HCT116 (cell line): ENCODE data around the gene CIAO2B. TPM values are rescaled to one million over a fixed set of nuclear protein-coding genes. Genes with fewer than 3 reads are reported as not detected.

Source experiments
- ATAC-seq: fragments of 200-7000 bp; cut with Tn5 transposase; 2 replicates; pipeline ENCODE4 v1.9.1; 2020; ENCODE audit warnings: mild to moderate bottlenecking, moderate library complexity
- BruUV-seq: library from RNA; stranded (reverse); fragments of 400-500 nt; replicated peaks from 2 replicates; lab custom pipeline; 2021; lab: Mats Ljungman, UMichigan
- CTCF ChIA-PET: fragments of 300-600 bp; sonication (Branson Sonifier 250); formaldehyde crosslinking; loops from one replicate; lab custom pipeline; 2021; ENCODE audit warnings: antibody characterized with exemption; lab: Charles Lee
- POLR2A ChIA-PET: fragments of 300-600, 350-600 bp; sonication (Branson Sonifier 250); formaldehyde crosslinking; loops from one replicate; lab custom pipeline; 2021; ENCODE audit warnings: antibody characterized with exemption; lab: Charles Lee
- RAD21 ChIA-PET, 2 experiments: fragments of 300-600 bp; sonication (Branson Sonifier 250); formaldehyde crosslinking; loops; one replicate each; lab custom pipeline; 2023; ENCODE audit warnings: low total read pairs in 2 of 2; ENCODE audit not compliant: uncharacterized antibody in 2 of 2, unreplicated experiment in 2 of 2, low non-redundant PET in 1 of 2; lab: Charles Lee
- DNase-seq: peaks from one replicate; pipeline ENCODE4 v3.0.0-alpha.2; 2010; ENCODE audit warnings: low read depth, low spot score
- H2AFZ ChIP-seq: fragments of 200-600 bp; shearing (Covaris generic), sonication (generic); 2 replicates; pipeline ENCODE4 v1.6.1; 2017; ENCODE audit warnings: low read depth, mixed run types, mixed read lengths, antibody characterized with exemption, low read length; ENCODE audit not compliant: poor library complexity, severe bottlenecking
- H3K27ac ChIP-seq: 2 replicates; pipeline ENCODE4 v1.5.1; 2012; ENCODE audit warnings: low read depth, low read length
- H3K27me3 ChIP-seq: fragments of 200-600 bp; sonication (generic); 2 replicates; pipeline ENCODE4 v1.6.1; 2016; ENCODE audit warnings: mixed run types, low read length, mixed read lengths; ENCODE audit not compliant: insufficient read depth
- H3K36me3 ChIP-seq, 2 experiments: fragments of 200-500 bp in 1 of 2; fragments of 200-600 bp in 1 of 2; sonication (Bioruptor generic) in 1 of 2; sonication (generic) in 1 of 2; 2 replicates each; pipeline versions ENCODE4 v1.5.1 to v1.6.1; 2014 to 2016; ENCODE audit warnings: low read length in 2 of 2, inconsistent platforms in 1 of 2, mixed read lengths in 1 of 2, mixed run types in 1 of 2; ENCODE audit not compliant: insufficient read depth in 2 of 2, control insufficient read depth in 1 of 2
- H3K4me1 ChIP-seq, 2 experiments: fragments of 200-600 bp in 1 of 2; sonication (generic) in 1 of 2; 2 replicates each; pipeline versions ENCODE4 v1.5.1 to v1.6.1; 2012 to 2017; ENCODE audit warnings: low read length in 2 of 2, inconsistent platforms in 1 of 2, mild to moderate bottlenecking in 1 of 2, mixed read lengths in 1 of 2, mixed run types in 1 of 2, moderate library complexity in 1 of 2; ENCODE audit not compliant: insufficient read depth in 2 of 2, control insufficient read depth in 1 of 2
- H3K4me2 ChIP-seq: fragments of 200-600 bp; sonication (generic); 2 replicates; pipeline ENCODE4 v1.6.1; 2017; ENCODE audit warnings: mixed run types, low read length, mixed read lengths
- H3K4me3 ChIP-seq, 2 experiments: fragments of 200-600 bp in 1 of 2; sonication (generic) in 1 of 2; replicated peaks in 1 of 2; 2 replicates each; pipeline ENCODE4 v1.5.1; 2011 to 2016; ENCODE audit warnings: low read length in 2 of 2, control low read depth in 1 of 2, low read depth in 1 of 2, mild to moderate bottlenecking in 1 of 2, mixed read lengths in 1 of 2, mixed run types in 1 of 2
- H3K79me2 ChIP-seq: fragments of 200-600 bp; sonication (generic); 2 replicates; pipeline ENCODE4 v1.6.1; 2017; ENCODE audit warnings: mild to moderate bottlenecking, mixed run types, low read length, moderate library complexity, mixed read lengths; ENCODE audit not compliant: insufficient read depth
- H3K9ac ChIP-seq: fragments of 200-600 bp; sonication (generic); 2 replicates; pipeline ENCODE4 v1.6.1; 2016; ENCODE audit warnings: low read length, mixed read lengths
- H3K9me2 ChIP-seq: fragments of 200-600 bp; sonication (generic), shearing (Covaris generic); 2 replicates; pipeline ENCODE4 v1.6.1; 2017; ENCODE audit warnings: mixed run types, mild to moderate bottlenecking, moderate library complexity; ENCODE audit not compliant: insufficient read depth
- H3K9me3 ChIP-seq, 2 experiments: fragments of 200-500 bp in 1 of 2; fragments of 200-600 bp in 1 of 2; sonication (Bioruptor generic) in 1 of 2; sonication (generic) in 1 of 2; 2 replicates each; pipeline ENCODE4 v1.6.1; 2014 to 2017; ENCODE audit warnings: low read length in 2 of 2, mixed read lengths in 2 of 2, inconsistent platforms in 1 of 2, low read depth in 1 of 2, mild to moderate bottlenecking in 1 of 2, mixed run types in 1 of 2, moderate library complexity in 1 of 2; ENCODE audit not compliant: control insufficient read depth in 1 of 2, insufficient read depth in 1 of 2
- H4K20me1 ChIP-seq: fragments of 200-600 bp; sonication (generic), shearing (Covaris generic); 2 replicates; pipeline ENCODE4 v1.6.1; 2017; ENCODE audit warnings: mixed run types, mild to moderate bottlenecking, moderate library complexity; ENCODE audit not compliant: insufficient read depth
- CBX3 ChIP-seq: IDR thresholded peaks from 2 replicates; pipeline ENCODE4 v1.6.1; 2012; ENCODE audit warnings: low read depth
- EGR1 ChIP-seq: IDR thresholded peaks from 2 replicates; pipeline ENCODE4 v1.6.1; 2012; ENCODE audit warnings: low read depth
- EZH2 ChIP-seq: fragments of 200-600 bp; sonication (generic); IDR thresholded peaks from 2 replicates; pipeline ENCODE4 v1.6.1; 2017; ENCODE audit warnings: antibody characterized with exemption, mixed run types
- SIN3A ChIP-seq: IDR thresholded peaks from 2 replicates; pipeline ENCODE4 v1.6.1; 2012; ENCODE audit warnings: low read depth
- SP1 ChIP-seq: IDR thresholded peaks from 2 replicates; pipeline ENCODE4 v1.6.1; 2012; ENCODE audit warnings: low read depth
- SRF ChIP-seq: IDR thresholded peaks from 2 replicates; pipeline ENCODE4 v1.6.1; 2012; ENCODE audit warnings: low read depth
- TCF7L2 ChIP-seq: IDR thresholded peaks from 2 replicates; pipeline ENCODE4 v1.7.0; 2011; ENCODE audit warnings: borderline replicate concordance, inconsistent platforms; ENCODE audit not compliant: insufficient read depth, insufficient read length; ENCODE audit errors: extremely low read depth
- ZNF274 ChIP-seq: fragments of 200-500 bp; sonication (Bioruptor generic); IDR thresholded peaks from 2 replicates; pipeline ENCODE4 v1.6.1; 2014; ENCODE audit warnings: mild to moderate bottlenecking, low read depth, low read length, inconsistent platforms
- intact Hi-C: fragments of 100-400 bp; cut with micrococcal nuclease; formaldehyde crosslinking; loops from 2 replicates; pipeline ENCODE4 v1.10.0; 2022
- total RNA-seq: library from RNA; stranded (reverse); gene quantifications from one replicate; pipeline ENCODE4 v1.2.1, GENCODE V29; 2021; ENCODE audit not compliant: unreplicated experiment
- TF ChIP-seq, protein P1 (sequence below): IDR thresholded peaks from 2 replicates; pipeline ENCODE4 v1.6.1; 2012; ENCODE audit warnings: low read depth
- TF ChIP-seq, protein P2 (sequence below): IDR thresholded peaks from 2 replicates; pipeline ENCODE4 v1.6.1; 2012

CIAO2B gene
- total RNA-seq, 1 experiment from 2014 or later: 113 TPM

DNA sequence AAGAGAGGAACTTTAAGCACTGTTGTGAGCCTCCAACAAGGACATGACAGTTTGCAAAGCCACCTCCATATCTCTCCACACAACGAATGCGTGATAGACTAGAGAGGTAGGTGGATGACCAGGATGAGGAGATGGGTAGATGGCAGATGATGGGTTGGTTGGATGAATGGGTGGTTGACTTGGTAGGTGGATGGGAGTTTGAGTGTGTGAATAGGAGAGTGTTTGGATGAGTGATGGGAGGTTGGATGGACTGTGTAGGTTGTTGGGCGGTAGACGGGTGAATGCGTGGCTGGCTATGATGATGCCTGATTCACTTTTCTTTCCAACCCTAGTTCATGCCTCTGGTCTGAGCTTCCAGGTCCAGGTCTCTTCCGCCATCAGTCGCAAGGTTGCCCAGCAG lies 19.7 kb downstream of the CIAO2B start:
- no peak for ATAC-seq
- TF ChIP-seq CBX3 (no peak), EZH2 (no peak), SRF (no peak), ZNF274 (no peak), TCF7L2 (no peak), SIN3A (no peak), SP1 (no peak), EGR1 (no peak)
- TF ChIP-seq, protein P1, sequence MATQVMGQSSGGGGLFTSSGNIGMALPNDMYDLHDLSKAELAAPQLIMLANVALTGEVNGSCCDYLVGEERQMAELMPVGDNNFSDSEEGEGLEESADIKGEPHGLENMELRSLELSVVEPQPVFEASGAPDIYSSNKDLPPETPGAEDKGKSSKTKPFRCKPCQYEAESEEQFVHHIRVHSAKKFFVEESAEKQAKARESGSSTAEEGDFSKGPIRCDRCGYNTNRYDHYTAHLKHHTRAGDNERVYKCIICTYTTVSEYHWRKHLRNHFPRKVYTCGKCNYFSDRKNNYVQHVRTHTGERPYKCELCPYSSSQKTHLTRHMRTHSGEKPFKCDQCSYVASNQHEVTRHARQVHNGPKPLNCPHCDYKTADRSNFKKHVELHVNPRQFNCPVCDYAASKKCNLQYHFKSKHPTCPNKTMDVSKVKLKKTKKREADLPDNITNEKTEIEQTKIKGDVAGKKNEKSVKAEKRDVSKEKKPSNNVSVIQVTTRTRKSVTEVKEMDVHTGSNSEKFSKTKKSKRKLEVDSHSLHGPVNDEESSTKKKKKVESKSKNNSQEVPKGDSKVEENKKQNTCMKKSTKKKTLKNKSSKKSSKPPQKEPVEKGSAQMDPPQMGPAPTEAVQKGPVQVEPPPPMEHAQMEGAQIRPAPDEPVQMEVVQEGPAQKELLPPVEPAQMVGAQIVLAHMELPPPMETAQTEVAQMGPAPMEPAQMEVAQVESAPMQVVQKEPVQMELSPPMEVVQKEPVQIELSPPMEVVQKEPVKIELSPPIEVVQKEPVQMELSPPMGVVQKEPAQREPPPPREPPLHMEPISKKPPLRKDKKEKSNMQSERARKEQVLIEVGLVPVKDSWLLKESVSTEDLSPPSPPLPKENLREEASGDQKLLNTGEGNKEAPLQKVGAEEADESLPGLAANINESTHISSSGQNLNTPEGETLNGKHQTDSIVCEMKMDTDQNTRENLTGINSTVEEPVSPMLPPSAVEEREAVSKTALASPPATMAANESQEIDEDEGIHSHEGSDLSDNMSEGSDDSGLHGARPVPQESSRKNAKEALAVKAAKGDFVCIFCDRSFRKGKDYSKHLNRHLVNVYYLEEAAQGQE: no peak
- TF ChIP-seq, protein P2, sequence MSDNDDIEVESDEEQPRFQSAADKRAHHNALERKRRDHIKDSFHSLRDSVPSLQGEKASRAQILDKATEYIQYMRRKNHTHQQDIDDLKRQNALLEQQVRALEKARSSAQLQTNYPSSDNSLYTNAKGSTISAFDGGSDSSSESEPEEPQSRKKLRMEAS: no peak
- TF ChIP-seq, all 23 proteins: peak for 0
- Histone ChIP-seq H3K27me3 (no peaks in the 10 kb centered on the region), H2AFZ (no peak overlapping the region), H3K4me1 (peaks cover 0 to 13% of the 10 kb centered on the region in 2 experiments; a peak in 2 of 4 replicates), H3K9me2 (no peaks in the 10 kb centered on the region), H3K79me2 (no peaks in the 10 kb centered on the region), H3K4me2 (no peak overlapping the region), H4K20me1 (no peaks in the 10 kb centered on the region), H3K9me3 (no peaks in the 10 kb centered on the region), H3K4me3 (no peak overlapping the region), H3K36me3 (no peaks in the 10 kb centered on the region), H3K27ac (no peak overlapping the region), H3K9ac (no peak overlapping the region)
- CTCF ChIA-PET: interaction anchor here (0.8 kb wide), 1 partner anchor 14 kb away, joined by 3 read pairs; no protein-coding TSS in a partner anchor
- POLR2A ChIA-PET: no interaction called here
- RAD21 ChIA-PET: no interaction called here
- no TSS peak for BruUV-seq
- intact Hi-C loops: no loop called here
- no peak for DNase-seq
